Measurements from ENCODE around the gene TUBB4B. TPM values are rescaled to one million over a fixed set of nuclear protein-coding genes. Genes with fewer than 3 reads are reported as not detected.

TUBB4B gene
- total RNA-seq, 1 experiment from 2014 or later = 607 TPM

- no peak for DNase-seq (ENCODE audit: low spot score)
Measured at GRCh38 chr9:137212520-137212919, 28.6 kb upstream of the TUBB4B start.

GRCh38 chr9:137213160-137214060 is 27.7 kb upstream of the TUBB4B start:
- no peak for DNase-seq (ENCODE audit: low spot score)

GRCh38 chr9:137214620-137215019 is 26.5 kb upstream of the TUBB4B start:
- DNase-seq (ENCODE audit: low spot score) = no peak

- DNase-seq (ENCODE audit: low spot score) = no peak
Measured at GRCh38 chr9:137215196-137215986, 25.7 kb upstream of the TUBB4B start.

- no peak for DNase-seq (ENCODE audit: low spot score)
Measured at GRCh38 chr9:137216188-137216965, 24.7 kb upstream of the TUBB4B start.

- DNase-seq (ENCODE audit: low spot score) = peak; percentile 91
Measured at GRCh38 chr9:137217276-137218211, 23.5 kb upstream of the TUBB4B start.

- no peak for DNase-seq (ENCODE audit: low spot score)
Measured at GRCh38 chr9:137218212-137218753, 22.8 kb upstream of the TUBB4B start.

GRCh38 chr9:137218754-137219271 is 22.3 kb upstream of the TUBB4B start:
- peak; percentile 64 for DNase-seq (ENCODE audit: low spot score)

- no peak for DNase-seq (ENCODE audit: low spot score)
Measured at GRCh38 chr9:137219757-137220316, 21.2 kb upstream of the TUBB4B start.

GRCh38 chr9:137220317-137221094 is 20.6 kb upstream of the TUBB4B start:
- no peak for DNase-seq (ENCODE audit: low spot score)

- DNase-seq (ENCODE audit: low spot score) = no peak
Measured at GRCh38 chr9:137221095-137221505, 20.0 kb upstream of the TUBB4B start.

GRCh38 chr9:137221506-137222111 is 19.5 kb upstream of the TUBB4B start:
- DNase-seq (ENCODE audit: low spot score) = no peak

- no peak for DNase-seq (ENCODE audit: low spot score)
Measured at GRCh38 chr9:137222190-137223077, 18.7 kb upstream of the TUBB4B start, which contains the start of gene RNF208. RNF208 (minus strand) TSS chr9:137222240; CDS start chr9:137221212, 1,028 bp downstream.

GRCh38 chr9:137223078-137223970 is 17.8 kb upstream of the TUBB4B start:
- peak; percentile 98 for DNase-seq (ENCODE audit: low spot score)

- DNase-seq (ENCODE audit: low spot score) = no peak
Measured at GRCh38 chr9:137224830-137225694, 16.0 kb upstream of the TUBB4B start, which contains the start of gene CYSRT1. CYSRT1 (plus strand) TSS chr9:137225174; CDS start chr9:137225622, 448 bp downstream.
